HG03045 (cell line): ENCODE measurements around the gene OR2AK2.
A peak's percentile ranks its signal among the peaks of the same experiment; 100 is the strongest.

ENCODE experiments used
- ATAC-seq: cut with Tn5 transposase; IDR thresholded peaks from one replicate; pipeline ENCODE4 v1.9.1; 2021; ENCODE audit warnings: mild to moderate bottlenecking, moderate library complexity; ENCODE audit not compliant: unreplicated experiment

The OR2AK2 gene, protein sequence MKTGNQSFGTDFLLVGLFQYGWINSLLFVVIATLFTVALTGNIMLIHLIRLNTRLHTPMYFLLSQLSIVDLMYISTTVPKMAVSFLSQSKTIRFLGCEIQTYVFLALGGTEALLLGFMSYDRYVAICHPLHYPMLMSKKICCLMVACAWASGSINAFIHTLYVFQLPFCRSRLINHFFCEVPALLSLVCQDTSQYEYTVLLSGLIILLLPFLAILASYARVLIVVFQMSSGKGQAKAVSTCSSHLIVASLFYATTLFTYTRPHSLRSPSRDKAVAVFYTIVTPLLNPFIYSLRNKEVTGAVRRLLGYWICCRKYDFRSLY

DNA sequence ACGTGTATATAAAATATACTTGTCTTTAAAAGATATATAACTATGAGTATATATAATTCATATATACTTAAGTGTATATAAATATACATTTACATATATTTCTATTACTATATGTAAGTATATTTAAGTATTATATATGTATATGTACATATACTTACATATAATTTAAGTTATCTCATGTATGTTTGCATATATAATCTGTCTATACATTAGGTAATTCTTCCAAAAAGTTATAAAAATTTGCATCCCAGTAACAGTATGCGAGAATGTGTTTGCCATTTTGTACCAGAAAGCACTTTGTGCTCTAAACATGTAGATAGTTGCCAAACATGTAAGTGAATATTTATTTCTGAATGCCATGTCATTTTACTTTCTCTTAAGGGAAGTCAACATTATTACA lies at the start of gene OR2AK2:
Gene OR2AK2 (plus strand): TSS at position 301 of the 400 bp plus-strand sequence. CDS start 144 bp downstream, outside the sequence.
- ATAC-seq, result no peak

DNA sequence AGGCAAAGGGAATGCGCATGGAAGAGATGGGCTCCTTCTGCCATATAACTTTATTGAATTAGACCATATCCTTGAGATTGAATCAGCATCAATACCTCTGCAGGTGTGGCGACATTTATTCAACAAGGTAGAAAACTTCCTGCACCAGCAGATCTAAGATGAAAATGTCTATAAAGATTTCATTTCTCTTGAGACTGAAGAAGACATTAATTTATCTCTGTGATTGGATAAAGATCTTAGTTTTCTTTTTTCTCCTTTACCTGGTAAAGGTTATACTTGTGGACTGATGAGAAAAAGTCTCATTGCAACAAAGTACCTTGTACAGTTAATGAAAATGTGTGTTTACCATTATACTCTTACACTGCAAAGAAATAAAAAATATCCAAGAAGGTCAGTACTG lies 45.1 kb upstream of the OR2AK2 start, which contains the start of gene OR2T8:
Gene OR2T8 (plus strand): TSS at position 301 of the 400 bp plus-strand sequence. CDS start 766 bp downstream, outside the sequence.
- ATAC-seq, result no peak

DNA sequence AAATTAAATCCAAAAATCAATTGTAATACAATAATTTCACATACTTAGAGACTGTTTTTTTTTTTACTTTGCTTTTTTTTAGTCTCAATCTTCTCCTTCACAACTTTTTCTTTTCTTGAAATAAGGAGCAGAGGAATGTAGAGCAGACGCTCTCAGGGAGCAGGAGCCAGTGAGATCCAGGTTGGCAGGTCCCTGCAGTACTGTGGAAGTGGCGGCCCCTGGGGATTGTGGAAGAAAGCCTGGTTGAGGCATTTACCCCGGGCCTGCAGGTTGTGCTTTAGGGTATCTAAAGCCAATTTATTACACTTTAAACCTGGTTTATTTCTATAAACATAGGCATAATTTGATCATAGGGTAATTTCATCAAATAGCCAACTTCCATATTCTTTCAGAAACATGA lies 41.1 kb upstream of the OR2AK2 start:
- ATAC-seq, result no peak

DNA sequence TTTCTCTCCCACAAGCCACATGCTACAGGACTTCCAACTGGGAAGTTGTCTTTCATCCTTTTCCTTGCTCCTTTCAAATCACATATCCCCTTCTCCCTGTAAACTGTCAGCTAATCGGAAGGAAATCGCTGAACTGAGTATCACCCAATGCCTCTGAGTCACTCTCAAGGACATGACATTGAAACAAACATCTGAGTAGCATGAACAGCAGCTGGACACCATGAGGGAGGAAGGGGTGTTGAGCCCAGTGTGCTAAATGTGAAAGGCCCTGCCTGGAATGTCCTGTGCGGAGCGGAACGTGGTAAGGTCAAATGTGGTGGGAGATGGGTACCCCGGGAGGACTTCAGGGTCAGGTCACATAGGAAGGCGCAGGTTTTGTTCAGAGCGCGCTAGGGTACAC lies 40.2 kb upstream of the OR2AK2 start, which contains the start of gene OR2AJ1:
Gene OR2AJ1 (plus strand): TSS at position 22 of the 400 bp plus-strand sequence. CDS start 8,880 bp downstream, outside the sequence.
- ATAC-seq, result no peak

DNA sequence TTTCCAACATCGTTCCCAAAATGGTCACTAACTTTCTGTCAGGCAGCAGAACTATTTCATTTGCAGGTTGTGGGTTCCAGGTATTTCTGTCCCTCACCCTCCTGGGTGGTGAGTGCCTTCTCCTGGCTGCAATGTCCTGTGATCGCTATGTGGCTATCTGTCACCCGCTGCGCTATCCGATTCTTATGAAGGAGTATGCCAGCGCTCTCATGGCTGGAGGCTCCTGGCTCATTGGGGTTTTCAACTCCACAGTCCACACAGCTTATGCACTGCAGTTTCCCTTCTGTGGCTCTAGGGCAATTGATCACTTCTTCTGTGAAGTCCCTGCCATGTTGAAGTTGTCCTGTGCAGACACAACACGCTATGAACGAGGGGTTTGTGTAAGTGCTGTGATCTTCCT lies 31.0 kb upstream of the OR2AK2 start:
- no peak for ATAC-seq

DNA sequence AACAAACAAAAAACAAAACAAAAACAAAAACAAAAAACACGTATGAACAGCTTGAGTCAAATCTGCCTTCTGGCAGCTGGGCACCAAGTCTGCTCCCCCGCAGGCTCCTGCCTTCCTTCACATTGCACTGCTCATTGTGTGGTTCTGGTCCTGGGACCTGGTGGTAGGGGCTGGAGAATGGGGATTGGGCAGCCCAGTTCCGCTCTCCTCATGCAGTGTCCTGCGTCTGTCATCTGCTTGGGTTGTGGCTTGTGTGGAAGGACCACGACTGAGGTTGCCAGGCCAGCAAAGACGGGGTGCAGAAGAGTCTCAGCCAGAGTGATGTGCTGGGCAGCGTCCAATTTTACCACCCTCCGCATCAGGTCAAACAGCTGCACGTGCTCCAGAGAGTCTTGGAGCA lies 29.3 kb upstream of the OR2AK2 start:
- no peak for ATAC-seq

DNA sequence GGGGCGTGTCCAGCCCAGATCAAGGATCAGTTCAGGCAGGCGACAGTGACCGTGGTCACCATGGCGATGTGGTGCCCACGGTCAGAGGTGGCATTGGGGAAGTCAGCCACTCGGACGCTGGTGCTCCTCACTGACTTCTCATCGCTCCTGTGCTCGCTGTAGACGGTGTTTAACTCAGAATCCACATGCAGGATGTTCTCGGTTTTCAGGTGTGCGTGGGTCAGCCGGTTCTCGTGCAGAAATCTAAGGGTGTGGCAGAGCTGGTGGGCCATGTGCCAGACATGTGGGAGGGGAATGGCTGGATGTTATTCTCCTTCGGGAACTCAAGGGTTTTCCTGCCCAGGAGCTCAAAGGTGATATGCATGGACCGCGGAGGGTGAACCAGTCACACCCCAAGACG lies 28.6 kb upstream of the OR2AK2 start:
- no peak for ATAC-seq

DNA sequence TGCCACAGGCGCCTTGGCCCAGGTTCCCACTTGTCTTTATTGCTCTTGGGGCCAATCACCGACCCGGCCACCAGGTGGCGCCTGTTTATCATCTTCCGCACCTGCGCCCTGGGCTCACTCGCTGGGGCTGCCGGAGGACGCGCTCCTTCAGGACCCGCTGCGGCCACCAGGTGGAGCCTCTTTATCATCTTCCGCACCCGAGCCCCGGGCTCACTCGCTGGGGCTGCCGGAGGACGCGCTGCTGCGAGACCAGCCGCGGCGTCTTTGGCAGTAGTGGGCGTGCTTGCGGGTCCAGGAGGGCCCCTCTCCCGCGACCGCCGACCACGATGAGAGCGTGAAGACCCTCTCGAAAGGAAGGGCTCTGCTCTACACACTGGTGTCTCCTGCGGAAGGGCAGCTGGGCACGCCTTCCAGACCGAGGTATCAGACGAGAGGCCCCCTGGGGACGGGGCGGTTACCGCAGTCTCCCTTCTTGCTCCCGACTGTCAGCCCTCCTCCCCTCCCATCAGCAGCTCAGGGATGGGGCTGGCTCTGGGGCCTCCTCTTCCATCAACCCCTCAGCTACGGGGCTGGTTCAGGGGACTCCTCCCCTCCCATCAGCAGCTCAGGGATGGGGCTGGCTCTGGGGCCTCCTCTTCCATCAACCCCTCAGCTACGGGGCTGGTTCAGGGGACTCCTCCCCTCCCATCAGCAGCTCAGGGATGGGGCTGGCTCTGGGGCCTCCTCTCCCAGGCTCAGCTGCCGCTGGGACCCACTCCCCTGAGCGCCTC lies 27.9 kb upstream of the OR2AK2 start:
- peak; percentile 100 for ATAC-seq

DNA sequence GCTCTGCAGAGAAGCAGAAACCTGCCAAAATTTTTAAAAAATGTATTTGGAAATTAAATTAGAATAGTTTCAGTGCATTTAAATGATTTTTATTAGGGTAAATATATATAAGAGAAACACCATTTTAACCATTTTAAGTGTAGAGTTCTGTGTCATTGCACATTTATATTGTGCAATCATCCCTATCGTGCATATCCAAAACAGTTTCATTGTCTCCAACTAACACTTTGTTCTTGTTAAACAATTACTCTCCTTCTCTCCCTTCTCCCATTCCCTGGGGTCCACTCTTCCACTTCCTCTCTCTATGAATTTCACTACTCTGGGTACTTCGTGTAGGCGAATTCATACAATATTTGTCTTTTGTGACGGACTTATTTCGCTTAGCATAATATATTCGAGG lies 22.4 kb upstream of the OR2AK2 start:
- ATAC-seq, result no peak

DNA sequence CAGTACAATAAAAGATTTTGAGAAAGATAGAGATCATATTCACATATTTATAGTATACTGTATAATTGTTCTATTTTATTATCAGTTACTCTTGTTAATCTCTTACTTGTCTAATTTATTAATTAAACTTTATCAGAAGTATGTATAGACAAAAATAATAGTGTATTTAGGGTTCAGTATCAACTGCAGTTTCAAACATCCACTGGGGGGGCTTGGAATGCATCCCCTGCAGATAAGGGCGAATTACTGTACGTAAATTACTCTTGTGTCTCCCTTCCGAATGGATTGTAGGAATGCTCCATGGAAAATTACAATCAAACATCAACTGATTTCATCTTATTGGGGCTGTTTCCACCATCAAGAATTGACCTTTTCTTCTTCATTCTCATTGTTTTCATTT lies 16.5 kb upstream of the OR2AK2 start, which contains the start of gene OR2L8:
Gene OR2L8 (plus strand): TSS at position 301 of the 400 bp plus-strand sequence. CDS start 0 bp downstream, at position 301.
- no peak for ATAC-seq

DNA sequence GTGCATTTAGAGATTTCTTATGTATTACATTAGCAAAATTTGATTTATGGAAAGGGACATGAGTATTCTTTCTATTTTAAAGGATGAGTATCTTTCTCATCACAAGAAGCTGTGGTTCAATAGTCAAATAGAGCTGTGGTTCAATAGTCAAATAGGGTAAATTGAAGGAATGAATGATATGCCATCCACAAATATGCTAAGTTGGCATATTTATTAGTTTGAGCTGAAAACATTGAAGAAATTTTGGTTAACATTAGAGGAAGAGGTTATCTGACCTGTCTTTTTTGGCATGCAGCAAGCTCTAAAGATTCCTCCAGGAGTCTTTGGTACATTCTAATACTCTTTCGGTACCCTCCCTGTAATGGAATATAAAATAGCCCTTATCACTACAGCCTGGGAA lies 11.6 kb upstream of the OR2AK2 start:
- no peak for ATAC-seq

DNA sequence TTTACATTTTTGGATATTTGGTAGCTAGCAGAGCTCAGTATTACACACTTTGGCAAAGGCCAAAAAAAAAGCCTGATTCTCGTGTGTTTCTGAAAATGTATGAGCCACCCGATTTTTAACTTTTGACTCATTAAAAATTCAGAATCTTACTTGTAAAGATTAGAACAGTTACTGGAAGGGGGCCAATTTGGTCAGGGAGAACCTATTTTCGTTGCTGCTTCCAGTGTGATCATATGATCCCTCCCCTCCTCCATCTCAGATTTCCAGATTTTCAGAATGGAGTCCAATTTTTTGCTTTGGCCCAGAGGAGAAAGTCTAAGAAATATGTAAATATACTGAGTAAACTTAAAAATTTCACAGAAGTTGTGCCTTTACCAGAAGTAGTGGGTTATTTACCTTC lies 3.2 kb upstream of the OR2AK2 start:
- no peak for ATAC-seq

DNA sequence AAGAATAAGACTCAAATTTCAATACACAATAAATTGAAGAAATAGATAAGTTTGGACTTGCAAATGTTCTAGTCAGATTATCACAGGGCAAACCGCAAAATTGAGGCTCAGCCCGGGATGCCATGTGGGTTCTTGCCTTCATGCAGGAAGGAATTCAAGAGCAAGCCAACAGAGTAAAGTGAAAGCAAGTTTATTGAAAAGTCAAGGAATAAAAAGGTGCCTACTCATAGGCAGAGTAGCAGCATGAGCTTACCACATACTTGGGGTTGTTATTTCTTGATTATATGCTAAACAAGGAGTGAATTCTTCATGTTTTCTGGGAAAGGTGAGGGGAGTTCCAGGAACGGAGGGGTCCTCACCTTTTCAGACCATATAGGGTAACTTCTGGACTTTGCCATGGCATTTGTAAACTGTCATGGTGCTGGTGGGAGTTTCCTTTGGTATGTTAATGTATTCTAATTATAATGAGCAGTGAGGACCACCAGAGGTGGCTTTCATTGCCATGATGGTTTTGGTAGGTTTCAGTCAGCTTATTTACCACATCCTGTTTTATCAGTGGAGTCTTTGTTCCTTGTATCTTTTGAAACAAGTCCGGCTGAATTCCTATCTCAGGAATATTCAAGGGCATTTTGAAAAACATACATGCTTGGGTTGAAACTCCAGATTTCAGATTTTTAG lies 2.0 kb upstream of the OR2AK2 start:
- ATAC-seq, result no peak

DNA sequence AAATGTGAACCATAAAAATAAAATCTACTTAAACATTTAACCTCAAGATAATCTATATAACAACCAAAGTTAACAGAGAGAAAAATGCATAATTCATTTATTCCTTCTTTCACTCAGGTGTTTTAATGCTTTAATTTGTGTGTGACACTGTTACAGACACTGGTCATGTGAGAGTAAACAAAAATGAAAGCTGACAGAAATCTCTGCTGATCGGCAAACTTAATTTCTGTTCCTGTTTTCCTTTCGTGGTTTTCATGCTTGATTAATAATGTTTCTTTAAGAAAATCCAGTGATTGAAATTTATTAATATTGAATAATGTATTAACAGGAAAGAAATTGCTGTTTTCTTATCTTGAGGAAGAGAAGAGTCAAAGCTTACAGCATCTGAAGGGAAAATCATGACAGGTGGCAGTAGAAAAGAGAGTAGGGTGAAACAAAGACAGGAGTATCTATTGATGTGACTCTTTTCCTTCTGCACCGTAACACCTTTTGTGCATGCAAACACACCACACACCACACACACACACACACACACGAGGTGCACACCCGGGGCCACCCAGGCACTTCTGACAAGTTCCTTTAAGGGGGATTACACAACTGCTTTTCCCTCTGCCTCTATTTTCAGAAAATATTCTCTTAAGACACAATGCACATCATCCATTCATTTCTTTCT lies 1.6 kb downstream of the OR2AK2 start:
- ATAC-seq, result peak; percentile 66

DNA sequence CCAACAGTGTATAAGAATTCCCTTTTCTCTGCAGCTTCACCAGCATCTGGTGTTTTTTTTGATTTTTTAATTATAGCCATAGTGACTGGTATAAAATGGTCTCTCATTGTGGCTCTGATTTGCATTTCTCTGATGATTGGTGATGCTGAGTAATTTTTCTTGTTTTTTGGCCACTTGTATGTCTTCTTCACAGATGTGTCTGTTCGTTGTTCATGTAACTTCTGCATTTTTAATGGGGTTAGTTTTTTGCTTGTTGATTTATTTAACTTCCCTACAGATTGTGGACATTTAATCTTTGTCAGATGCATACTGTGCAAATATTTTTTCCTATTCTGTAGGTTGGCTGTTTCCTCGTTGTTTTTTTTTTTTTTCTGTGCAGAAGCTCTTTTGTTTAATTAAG lies 28.0 kb downstream of the OR2AK2 start:
- no peak for ATAC-seq

DNA sequence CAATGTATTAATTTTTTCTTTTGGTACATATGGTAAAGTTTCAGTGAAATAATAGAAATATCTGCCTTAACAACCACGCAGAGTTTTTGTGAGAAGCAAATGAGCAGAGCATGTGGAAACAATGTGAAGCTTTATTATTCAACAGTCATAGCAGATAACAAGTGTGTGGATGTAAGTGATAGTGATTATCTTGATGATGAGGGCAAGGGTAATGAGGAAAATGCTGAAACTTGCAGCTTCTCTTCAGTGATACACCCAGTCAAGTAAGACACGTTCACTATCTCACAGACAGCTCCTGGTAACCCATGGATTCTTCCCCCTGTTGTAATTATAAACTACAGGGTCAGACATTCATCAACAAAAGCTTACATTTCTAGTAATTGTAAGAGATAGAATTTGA lies 33.8 kb downstream of the OR2AK2 start:
- ATAC-seq, result no peak

DNA sequence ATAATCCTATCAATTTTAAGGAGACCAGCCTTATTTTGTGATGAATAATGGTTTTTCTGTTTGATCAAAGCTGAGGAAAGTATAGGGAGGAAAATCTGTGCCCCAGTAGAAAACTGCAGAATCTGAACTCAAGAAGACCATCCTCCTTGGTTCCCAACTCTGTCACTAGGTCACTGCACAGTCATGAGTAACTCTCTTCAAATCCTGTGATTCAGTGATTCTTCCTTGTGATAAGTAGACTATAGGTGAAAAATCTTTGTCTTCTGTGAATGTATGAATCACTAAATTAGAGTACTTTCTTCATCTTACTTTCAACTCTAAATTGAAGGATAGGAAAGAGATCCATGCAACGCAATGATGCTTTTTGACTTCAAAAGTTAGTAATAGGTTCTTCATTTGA lies 35.1 kb downstream of the OR2AK2 start:
- ATAC-seq, result no peak

DNA sequence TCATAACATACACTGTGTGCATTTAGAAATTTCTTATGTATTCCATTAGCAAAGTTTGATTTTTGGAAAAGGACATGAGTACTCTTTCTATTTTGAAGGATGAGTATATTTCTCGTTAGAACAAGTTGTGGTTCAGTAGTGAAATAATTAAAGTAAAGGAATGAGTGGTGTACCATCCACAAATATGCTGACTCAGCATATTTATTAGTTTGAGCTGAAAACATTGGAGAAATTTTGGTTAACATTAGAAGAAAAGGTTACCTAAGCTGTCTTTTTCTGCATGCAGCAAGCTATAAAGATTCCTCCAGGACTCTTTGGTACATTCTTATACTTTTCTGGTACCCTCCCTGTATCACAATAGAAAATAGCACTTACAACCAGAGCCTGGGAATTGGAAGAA lies 42.7 kb downstream of the OR2AK2 start:
- ATAC-seq, result no peak

DNA sequence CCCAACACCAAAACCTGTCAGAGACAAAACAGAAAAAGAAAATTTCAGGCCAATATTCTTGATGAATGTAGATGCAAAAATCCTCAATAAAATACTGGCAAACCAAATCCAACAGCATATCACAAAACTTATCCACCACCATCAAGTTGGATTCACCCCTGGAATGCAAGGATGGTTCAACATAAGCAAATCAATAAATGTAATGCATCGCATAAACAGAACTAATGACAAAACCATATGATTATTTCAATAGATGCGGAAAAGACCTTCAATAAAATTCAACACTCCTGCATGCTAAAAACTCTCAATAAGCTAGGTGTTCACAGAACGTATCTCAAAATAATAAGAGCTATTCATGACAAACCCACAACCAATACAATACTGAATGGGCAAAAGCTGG lies 44.6 kb downstream of the OR2AK2 start:
- no peak for ATAC-seq

DNA sequence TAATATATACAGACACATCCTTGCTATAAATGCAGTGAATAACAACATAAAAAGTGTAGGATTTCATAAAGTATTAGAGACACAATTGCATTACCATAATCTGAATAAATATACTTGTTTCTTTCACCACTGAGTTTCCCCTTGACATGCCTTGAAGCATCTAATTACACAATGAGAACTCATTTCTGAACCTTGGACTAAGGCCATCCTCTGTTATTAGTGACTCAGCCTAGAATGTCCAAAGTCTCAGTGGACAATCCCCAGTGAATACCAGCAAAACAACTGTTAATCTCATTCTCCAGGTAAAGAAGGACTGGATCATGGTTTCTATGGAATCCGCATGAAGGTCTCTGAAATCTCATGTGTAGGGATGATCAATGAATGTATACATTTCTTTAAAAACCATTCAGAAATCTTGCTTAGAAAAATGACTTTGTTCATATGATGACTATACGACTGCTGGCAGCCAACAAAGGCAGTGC lies 48.2 kb downstream of the OR2AK2 start, which contains the start of gene OR2L5:
Gene OR2L5 (plus strand): TSS at position 432 of the 482 bp plus-strand sequence. CDS start 8,288 bp downstream, outside the sequence.
- no peak for ATAC-seq

DNA sequence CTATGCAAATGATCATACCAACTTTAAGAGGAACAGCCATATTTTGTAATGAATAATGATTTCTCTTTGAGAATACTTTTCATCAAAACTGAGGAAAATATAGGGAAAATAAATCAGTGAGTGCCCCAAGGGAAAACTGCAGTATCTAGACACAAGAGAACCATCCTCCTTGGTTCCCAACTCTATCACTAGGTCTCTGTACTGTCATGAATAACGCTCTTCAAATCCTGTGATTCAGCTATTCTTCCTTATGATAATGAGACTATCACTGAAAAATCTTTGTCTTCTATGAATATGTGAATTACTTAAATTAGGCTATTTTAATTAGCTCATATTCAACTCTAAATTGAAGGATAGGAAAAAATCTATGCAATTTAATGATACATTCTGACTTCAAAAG lies 50.8 kb downstream of the OR2AK2 start:
- ATAC-seq, result no peak
